Stimulated activated CD8-positive, alpha-beta memory T cell treated with anti-CD3 and anti-CD28 coated beads, Interleukin-7, amount 100 ng/mL, for 48 hours (primary cell): ENCODE data around the gene BHLHE40.

Experiments
- DNase-seq, 2 donors: peaks; one replicate each; pipeline ENCODE4 v3.0.0-alpha.2; 2020; ENCODE audit warnings: low read depth in 1 of 2; ENCODE audit errors: extremely low read depth in 1 of 2

Gene BHLHE40

GRCh38 chr3:4982773-4983738, 3.8 kb downstream of the BHLHE40 start:
- DNase-seq = no peak

- DNase-seq = peak; percentile 63 to 82
Measured at GRCh38 chr3:4983739-4984510, 4.7 kb downstream of the BHLHE40 start.

- no peak for DNase-seq
Measured at GRCh38 chr3:4984511-4984864, 5.3 kb downstream of the BHLHE40 start.

- no peak for DNase-seq
Measured at GRCh38 chr3:4985330-4986174, 6.3 kb downstream of the BHLHE40 start.

GRCh38 chr3:4986175-4986781, 7.0 kb downstream of the BHLHE40 start:
- DNase-seq = no peak

- DNase-seq = peak; percentile 70 to 77
Measured at GRCh38 chr3:4986782-4987537, 7.7 kb downstream of the BHLHE40 start.

GRCh38 chr3:4987538-4988296, 8.5 kb downstream of the BHLHE40 start:
- no peak for DNase-seq

DNA sequence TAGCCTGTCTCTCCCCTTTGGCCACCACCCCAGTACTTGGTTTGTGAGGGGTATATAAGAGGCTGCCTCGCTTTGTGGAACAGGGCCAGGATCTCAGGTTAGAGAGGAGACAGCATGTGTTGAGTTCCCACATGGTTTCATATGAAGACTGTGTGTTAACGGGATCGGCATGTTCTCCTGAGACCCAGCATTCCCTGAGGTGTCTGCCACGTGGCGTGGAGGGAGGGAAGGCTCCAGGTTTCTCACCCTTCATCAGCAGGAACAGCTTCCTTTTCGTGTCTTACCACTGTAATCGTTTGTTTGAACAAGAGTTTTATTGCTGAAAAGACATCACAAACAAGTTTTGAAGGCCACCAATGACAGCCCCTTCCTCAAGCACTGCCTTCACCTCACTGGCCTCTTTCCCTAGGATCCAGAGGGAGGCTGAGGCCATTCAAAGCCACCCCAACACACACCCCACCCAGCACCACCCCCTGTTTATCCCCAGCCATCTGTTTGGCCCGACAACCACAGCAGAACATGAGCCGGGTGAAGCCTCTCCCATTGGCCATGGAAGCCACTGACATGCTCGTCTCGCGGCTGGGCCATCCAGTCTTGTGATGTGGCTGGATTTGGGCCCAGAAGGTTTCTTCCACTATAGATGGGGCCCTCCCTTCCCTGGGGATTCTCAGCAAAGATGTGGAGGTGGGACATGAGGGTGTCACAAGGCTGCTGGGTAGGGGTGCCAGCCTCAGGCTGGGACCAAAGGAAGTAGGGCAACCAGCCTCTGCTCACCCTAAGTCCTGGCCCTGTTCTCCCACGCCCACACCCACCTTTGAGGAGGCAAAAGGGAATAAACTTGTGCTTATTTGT, 10.0 kb downstream of the BHLHE40 start:
- no peak for DNase-seq

DNA sequence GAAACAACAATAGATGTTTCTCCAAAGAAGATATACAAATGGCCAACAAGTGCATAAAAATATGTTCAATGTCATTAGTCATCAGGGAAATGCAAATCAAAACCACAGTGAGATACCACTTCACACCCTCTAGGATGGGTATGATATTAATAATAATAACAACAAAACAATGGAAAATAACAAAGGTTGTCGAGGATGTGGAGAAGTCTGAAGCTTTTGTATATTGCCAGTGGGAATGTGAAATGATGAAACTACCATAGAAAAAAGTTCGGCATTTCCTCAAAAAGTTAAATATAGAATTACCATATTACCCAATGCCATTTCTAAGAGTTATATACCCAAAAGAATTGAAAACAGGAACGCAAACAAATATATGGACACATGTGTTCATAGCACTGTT, 10.8 kb downstream of the BHLHE40 start:
- DNase-seq = no peak

GRCh38 chr3:4992118-4992517, 12.9 kb downstream of the BHLHE40 start:
- DNase-seq = no peak

GRCh38 chr3:4993276-4994143, 14.3 kb downstream of the BHLHE40 start:
- DNase-seq = no peak

DNA sequence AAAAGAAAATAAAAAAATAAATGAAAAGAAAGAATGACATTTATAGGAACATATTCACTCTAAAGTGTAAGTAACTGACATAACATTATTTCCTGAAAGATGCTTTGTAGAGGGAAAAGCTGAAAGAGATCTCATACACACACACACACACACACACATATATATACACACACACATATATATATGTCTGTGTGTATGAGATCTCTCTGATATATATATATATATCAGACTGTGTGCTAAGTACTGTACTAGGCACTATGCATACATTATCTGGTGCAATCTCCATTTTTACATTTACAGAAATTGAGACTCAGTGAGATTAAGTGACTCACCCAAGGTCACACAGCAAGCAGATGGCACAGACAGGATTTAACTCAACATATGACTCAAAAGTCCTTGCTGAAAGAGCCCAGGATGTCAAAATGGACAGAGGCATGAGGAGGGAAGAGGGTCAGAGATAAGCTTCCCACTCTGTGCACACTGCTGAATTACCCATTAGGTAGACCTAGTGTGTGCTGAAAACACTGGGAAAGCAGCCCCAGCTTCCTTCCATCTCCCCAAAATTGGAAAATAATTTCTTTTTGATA, 15.0 kb downstream of the BHLHE40 start:
- no peak for DNase-seq

- DNase-seq = no peak
Measured at GRCh38 chr3:4994823-4995499, 15.7 kb downstream of the BHLHE40 start.

DNA sequence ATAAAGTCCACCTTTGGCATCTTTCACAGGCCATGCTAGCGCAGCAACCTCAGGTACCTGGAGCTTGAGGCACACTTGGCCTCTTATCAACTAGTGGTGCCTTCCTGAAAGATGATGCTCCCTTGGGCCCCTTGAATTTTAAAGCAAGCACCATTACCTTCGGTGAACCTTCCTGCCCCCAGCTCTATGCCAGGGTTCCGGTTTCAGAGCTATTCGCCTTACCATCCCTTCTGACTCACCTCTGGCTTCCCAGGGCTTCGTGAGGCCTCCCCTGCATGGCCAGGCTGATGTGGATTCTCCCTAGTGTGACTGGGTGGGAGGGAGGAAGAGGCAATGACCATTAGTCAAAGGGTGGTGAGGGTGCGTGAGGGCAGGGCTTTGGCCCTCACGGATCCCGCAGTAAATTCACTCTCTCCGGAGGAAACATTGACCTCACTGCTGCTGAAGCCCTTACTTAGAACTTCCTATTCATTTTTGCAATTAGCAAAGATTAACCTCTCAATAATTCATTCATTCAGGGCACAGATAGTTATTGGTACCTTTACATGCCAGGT, 16.3 kb downstream of the BHLHE40 start:
- no peak for DNase-seq

DNA sequence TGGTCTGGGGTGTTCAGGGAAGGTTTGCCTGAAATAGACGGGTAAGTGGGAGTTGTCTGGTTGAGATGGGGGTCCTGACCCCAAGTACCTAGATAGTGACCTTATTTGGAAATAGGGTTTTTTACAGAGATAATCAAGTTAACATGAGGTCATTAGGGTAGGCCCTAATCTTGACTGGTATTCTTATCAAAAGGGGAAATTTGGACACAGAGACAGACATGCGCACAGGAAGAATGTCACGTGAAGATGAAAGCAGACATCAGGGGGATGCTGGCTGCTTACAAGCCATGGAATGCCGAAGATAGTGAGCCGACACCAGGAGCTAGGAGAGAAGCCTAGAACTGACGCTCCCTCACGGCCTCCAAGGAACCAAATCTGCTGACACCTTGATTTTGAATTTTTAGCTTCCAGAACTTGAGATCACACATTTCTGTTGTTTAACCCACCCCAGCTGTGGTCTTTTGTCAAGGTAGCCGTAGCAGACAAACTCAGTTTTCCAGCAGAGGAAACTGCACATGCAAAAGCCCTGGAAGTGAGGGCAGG, 17.1 kb downstream of the BHLHE40 start:
- DNase-seq = no peak

- DNase-seq = no peak
Measured at GRCh38 chr3:4996771-4997291, 17.6 kb downstream of the BHLHE40 start.
